HG02798 (cell line): ENCODE measurements around the gene SCGB1D4.
"Not testable (repeated sequence)": the region's sequence is repeated elsewhere in the genome, so short reads cannot be mapped to it uniquely, and the experiment has no call there.

Experiments
- ATAC-seq: cut with Tn5 transposase; IDR thresholded peaks from one replicate; pipeline ENCODE4 v1.9.1; 2021; ENCODE audit warnings: mild to moderate bottlenecking; ENCODE audit not compliant: unreplicated experiment, poor library complexity

Gene SCGB1D4

GRCh38 chr11:62298975-62299374 is at the start of gene SCGB1D4:
Gene SCGB1D4, minus strand, starts transcription at chr11:62299075. Its CDS starts 65 bp downstream, at chr11:62299010.
- no peak for ATAC-seq

- no peak for ATAC-seq
Observed at GRCh38 chr11:62345861-62346260, 47.0 kb upstream of the SCGB1D4 start.

- no peak for ATAC-seq
Observed at GRCh38 chr11:62344210-62344609, 45.3 kb upstream of the SCGB1D4 start.

- ATAC-seq: not testable (repeated sequence)
Observed at GRCh38 chr11:62343646-62344190, 44.8 kb upstream of the SCGB1D4 start.

GRCh38 chr11:62341588-62341987 is 42.7 kb upstream of the SCGB1D4 start:
- no peak for ATAC-seq

- no peak for ATAC-seq
Observed at GRCh38 chr11:62340269-62340901, 41.5 kb upstream of the SCGB1D4 start.

- ATAC-seq: no peak
Observed at GRCh38 chr11:62338218-62338617, 39.3 kb upstream of the SCGB1D4 start.

- ATAC-seq: peak; percentile 78
Observed at GRCh38 chr11:62337303-62338181, 38.7 kb upstream of the SCGB1D4 start, which contains the start of gene ASRGL1. Gene ASRGL1, plus strand, starts transcription at chr11:62337448. Its CDS starts 530 bp downstream, at chr11:62337978.

GRCh38 chr11:62336949-62337302 is 38.1 kb upstream of the SCGB1D4 start:
- not testable (repeated sequence) for ATAC-seq

GRCh38 chr11:62333768-62334167 is 34.9 kb upstream of the SCGB1D4 start:
- ATAC-seq: no peak

- ATAC-seq: not testable (repeated sequence)
Observed at GRCh38 chr11:62331264-62331663, 32.4 kb upstream of the SCGB1D4 start.

GRCh38 chr11:62327541-62327940 is 28.7 kb upstream of the SCGB1D4 start:
- not testable (repeated sequence) for ATAC-seq

- ATAC-seq: not testable (repeated sequence)
Observed at GRCh38 chr11:62326719-62327118, 27.8 kb upstream of the SCGB1D4 start.

GRCh38 chr11:62325781-62326180 is 26.9 kb upstream of the SCGB1D4 start:
- not testable (repeated sequence) for ATAC-seq

- no peak for ATAC-seq
Observed at GRCh38 chr11:62324731-62325556, 26.1 kb upstream of the SCGB1D4 start.

GRCh38 chr11:62322524-62322923 is 23.6 kb upstream of the SCGB1D4 start:
- no peak for ATAC-seq

GRCh38 chr11:62315431-62315830 is 16.6 kb upstream of the SCGB1D4 start:
- no peak for ATAC-seq

GRCh38 chr11:62309991-62310390 is 11.1 kb upstream of the SCGB1D4 start:
- ATAC-seq: no peak

GRCh38 chr11:62307950-62308349 is 9.1 kb upstream of the SCGB1D4 start:
- ATAC-seq: no peak

- no peak for ATAC-seq
Observed at GRCh38 chr11:62306227-62306626, 7.4 kb upstream of the SCGB1D4 start.
